SK-N-SH (cell line): ENCODE measurements around the gene JMJD7. TPM values are rescaled to one million over a fixed set of nuclear protein-coding genes. Genes with fewer than 3 reads are reported as not detected.

Source experiments
- CTCF ChIA-PET: fragments of 300-600, 350-600 bp; formaldehyde crosslinking; extraction: SDS; loops from one replicate; lab custom pipeline; 2021; lab: Yijun Ruan, JAX
- POLR2A ChIA-PET: fragments of 350-600 bp; sonication (Branson Sonifier 250); formaldehyde crosslinking; extraction: SDS; loops from one replicate; lab custom pipeline; 2020; ENCODE audit warnings: antibody characterized with exemption, inconsistent platforms; lab: Yijun Ruan, JAX
- DNase-seq: peaks from one replicate; pipeline ENCODE4 v3.0.0; 2012
- H2AFZ ChIP-seq: fragments of 200-600 bp; sonication (generic); 2 replicates; pipeline ENCODE4 v1.8.1; 2016; ENCODE audit warnings: antibody characterized with exemption, mild to moderate bottlenecking, low read depth
- H3F3A ChIP-seq: fragments of 200-600 bp; sonication (generic); replicated peaks from 2 replicates; pipeline ENCODE3; 2016; ENCODE audit warnings: antibody characterized with exemption, mild to moderate bottlenecking; ENCODE audit not compliant: insufficient read depth
- H3K27ac ChIP-seq, 2 experiments: fragments of 200-500 bp in 1 of 2; fragments of 200-600 bp in 1 of 2; sonication (Bioruptor generic) in 1 of 2; sonication (generic), shearing (Covaris generic) in 1 of 2; 2 replicates each; pipeline versions ENCODE4 v1.5.1 to v1.6.1; 2014 to 2016; ENCODE audit warnings: low read depth in 2 of 2, inconsistent platforms in 1 of 2, low read length in 1 of 2, mild to moderate bottlenecking in 1 of 2, mixed read lengths in 1 of 2
- H3K27me3 ChIP-seq: fragments of 200-600 bp; sonication (generic), shearing (Covaris generic); 2 replicates; pipeline ENCODE4 v1.6.1; 2016; ENCODE audit warnings: mixed run types; ENCODE audit not compliant: insufficient read depth
- H3K36me3 ChIP-seq, 2 experiments: fragments of 200-500 bp in 1 of 2; fragments of 200-600 bp in 1 of 2; sonication (Bioruptor generic) in 1 of 2; sonication (generic) in 1 of 2; replicated peaks in 1 of 2; 2 replicates each; pipeline versions ENCODE3 to v1.5.1; 2014 to 2016; ENCODE audit warnings: low read length in 1 of 2, mild to moderate bottlenecking in 1 of 2; ENCODE audit not compliant: insufficient read depth in 2 of 2, control insufficient read depth in 1 of 2
- H3K4me1 ChIP-seq, 2 experiments: fragments of 200-500 bp in 1 of 2; fragments of 200-600 bp in 1 of 2; sonication (Bioruptor generic) in 1 of 2; sonication (generic), shearing (Covaris generic) in 1 of 2; 2 replicates each; pipeline versions ENCODE4 v1.5.1 to v1.6.1; 2014 to 2016; ENCODE audit warnings: low read depth in 1 of 2, low read length in 1 of 2, mixed run types in 1 of 2; ENCODE audit not compliant: insufficient read depth in 2 of 2, control insufficient read depth in 1 of 2
- H3K4me2 ChIP-seq: fragments of 200-600 bp; sonication (generic), shearing (Covaris generic); 2 replicates; pipeline ENCODE4 v1.6.1; 2017; ENCODE audit warnings: mixed run types
- H3K4me3 ChIP-seq, 2 experiments: fragments of 200-500 bp in 1 of 2; fragments of 200-600 bp in 1 of 2; sonication (Bioruptor generic) in 1 of 2; sonication (generic), shearing (Covaris generic) in 1 of 2; 2 replicates each; pipeline versions ENCODE4 v1.5.1 to v1.8.1; 2014 to 2016; ENCODE audit warnings: low read depth in 2 of 2, inconsistent platforms in 1 of 2, low read length in 1 of 2, mild to moderate bottlenecking in 1 of 2, mixed read lengths in 1 of 2, moderate library complexity in 1 of 2
- H3K79me2 ChIP-seq: fragments of 200-600 bp; sonication (generic); 2 replicates; pipeline ENCODE4 v1.8.1; 2017; ENCODE audit warnings: mild to moderate bottlenecking; ENCODE audit not compliant: insufficient read depth
- H3K9ac ChIP-seq: fragments of 200-600 bp; sonication (generic); 2 replicates; pipeline ENCODE4 v1.6.1; 2017; ENCODE audit warnings: mixed run types
- H3K9me2 ChIP-seq: fragments of 200-600 bp; sonication (generic); 2 replicates; pipeline ENCODE4 v1.6.1; 2017; ENCODE audit warnings: mixed run types
- H3K9me3 ChIP-seq: fragments of 200-600 bp; sonication (generic); 2 replicates; pipeline ENCODE4 v1.6.1; 2017; ENCODE audit warnings: mixed run types, mild to moderate bottlenecking, moderate library complexity
- H4K20me1 ChIP-seq: fragments of 200-600 bp; sonication (generic); 2 replicates; pipeline ENCODE4 v1.6.1; 2017; ENCODE audit warnings: mild to moderate bottlenecking, mixed run types; ENCODE audit not compliant: insufficient read depth
- ELF1 ChIP-seq: IDR thresholded peaks from 2 replicates; pipeline ENCODE4 v1.4.0; 2012
- EZH2phosphoT487 ChIP-seq: fragments of 200-600 bp; sonication (generic); IDR thresholded peaks from 2 replicates; pipeline ENCODE4 v1.6.1; 2017; ENCODE audit warnings: low read depth, mixed run types, mild to moderate bottlenecking, antibody characterized with exemption, moderate library complexity, borderline replicate concordance
- FOXM1 ChIP-seq: IDR thresholded peaks from 2 replicates; pipeline ENCODE4 v1.4.0; 2012; ENCODE audit warnings: low read depth, mild to moderate bottlenecking
- GATA2 ChIP-seq: sonication (generic); formaldehyde crosslinking; IDR thresholded peaks from 2 replicates; pipeline ENCODE4 v1.5.0; 2020; ENCODE audit warnings: mild to moderate bottlenecking, missing genetic modification reagents
- NFIC ChIP-seq: IDR thresholded peaks from 2 replicates; pipeline ENCODE4 v1.4.0; 2012; ENCODE audit warnings: borderline replicate concordance
- NRF1 ChIP-seq: IDR thresholded peaks from 2 replicates; pipeline ENCODE4 v1.6.1; 2012; ENCODE audit warnings: low read depth, mild to moderate bottlenecking, low read length
- RAD21 ChIP-seq: IDR thresholded peaks from 2 replicates; pipeline ENCODE4 v1.6.1; 2012; ENCODE audit warnings: mild to moderate bottlenecking, low read length
- RCOR1 ChIP-seq: fragments of 150-350 bp; IDR thresholded peaks from 2 replicates; pipeline ENCODE4 v1.6.1; 2017; ENCODE audit warnings: antibody characterized with exemption, low read length
- SIN3A ChIP-seq: IDR thresholded peaks from 2 replicates; pipeline ENCODE4 v1.6.1; 2012; ENCODE audit warnings: low read depth, mild to moderate bottlenecking, low read length, moderate library complexity, borderline replicate concordance
- TCF12 ChIP-seq: IDR thresholded peaks from 2 replicates; pipeline ENCODE4 v1.4.0; 2012
- WGBS: methylation state at CpG from one replicate; pipeline ENCODE4 v1.1.6; 2017; ENCODE audit warnings: low lambda C conversion rate; 5-methylcytosine and 5-hydroxymethylcytosine counted together
- polyA plus RNA-seq, 3 experiments: library from polyadenylated mRNA; depleted of rRNA; stranded (reverse); fragments of >200 nt; gene quantifications; 2 replicates each; pipeline ENCODE4 v1.2.3, GENCODE V29; 2012
- TF ChIP-seq, protein P1 (sequence below): fragments of 150-350 bp; IDR thresholded peaks from 2 replicates; pipeline ENCODE4 v1.6.1; 2016; ENCODE audit warnings: mild to moderate bottlenecking, low read depth, low read length
- TF ChIP-seq, protein P2 (sequence below): fragments of 150-350 bp; IDR thresholded peaks from 2 replicates; pipeline ENCODE4 v1.6.1; 2017; ENCODE audit warnings: antibody characterized with exemption, low read length, low read depth, borderline replicate concordance
- TF ChIP-seq, protein P3 (sequence below): IDR thresholded peaks from 2 replicates; pipeline ENCODE4 v1.6.1; 2012; ENCODE audit warnings: mild to moderate bottlenecking, low read depth, low read length, moderate library complexity

Gene JMJD7
- polyA plus RNA-seq, 1 of the 3 experiments (the other 2 are of a cell fraction): 6.5 TPM

DNA sequence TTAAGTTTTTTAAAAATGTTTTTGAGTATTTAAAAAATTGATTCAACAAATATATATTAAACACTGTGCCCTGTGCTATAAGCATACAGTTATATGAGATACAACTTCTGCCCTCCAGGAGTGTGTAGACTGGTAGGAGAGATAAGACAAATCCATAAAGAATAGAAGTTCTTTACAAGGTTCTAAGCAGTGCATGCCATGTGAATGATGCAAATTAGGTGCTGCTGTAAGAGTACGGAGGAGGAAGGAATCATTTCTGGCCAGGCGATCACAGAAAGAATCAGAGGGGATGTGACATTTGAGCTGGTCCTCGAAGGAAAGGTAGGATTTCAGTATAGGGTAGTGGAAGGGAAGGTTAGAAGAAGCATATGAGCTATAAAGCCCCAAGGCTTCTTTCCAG, 39.6 kb upstream of the JMJD7 start:
- H3K9me2 ChIP-seq: no peaks in the 10 kb centered on the region
- no peaks in the 10 kb centered on the region for H4K20me1 ChIP-seq
- ChIA-PET CTCF (interaction anchor here (1.1 to 1.6 kb wide), 3 partner anchors 15 to 322 kb away, joined by 4 to 9 read pairs (median 5); no protein-coding TSS in a partner anchor), POLR2A (no interaction called here)
- no peaks in the 10 kb centered on the region for H3K27me3 ChIP-seq
- H3K79me2 ChIP-seq: peaks cover 66% of the 10 kb centered on the region
- H2AFZ ChIP-seq: no peak overlapping the region
- H3K4me2 ChIP-seq: no peak overlapping the region
- WGBS: 94% methylated on average over 3 of the region's 3 CpGs
- peaks cover 14 to 32% of the 10 kb centered on the region in 2 experiments; a peak in 3 of 4 replicates for H3K4me1 ChIP-seq
- no peaks in the 10 kb centered on the region for H3K36me3 ChIP-seq
- H3K4me3 ChIP-seq: no peak overlapping the region
- H3K9me3 ChIP-seq: no peaks in the 10 kb centered on the region
- no peak overlapping the region for H3K9ac ChIP-seq
- no peaks in the 10 kb centered on the region for H3F3A ChIP-seq
- H3K27ac ChIP-seq: no peak overlapping the region
- TF ChIP-seq EZH2phosphoT487: no peak
- TF ChIP-seq RCOR1: no peak
- no peak for TF ChIP-seq GATA2 (CRISPR knock-in tag)
- TF ChIP-seq, protein P1, sequence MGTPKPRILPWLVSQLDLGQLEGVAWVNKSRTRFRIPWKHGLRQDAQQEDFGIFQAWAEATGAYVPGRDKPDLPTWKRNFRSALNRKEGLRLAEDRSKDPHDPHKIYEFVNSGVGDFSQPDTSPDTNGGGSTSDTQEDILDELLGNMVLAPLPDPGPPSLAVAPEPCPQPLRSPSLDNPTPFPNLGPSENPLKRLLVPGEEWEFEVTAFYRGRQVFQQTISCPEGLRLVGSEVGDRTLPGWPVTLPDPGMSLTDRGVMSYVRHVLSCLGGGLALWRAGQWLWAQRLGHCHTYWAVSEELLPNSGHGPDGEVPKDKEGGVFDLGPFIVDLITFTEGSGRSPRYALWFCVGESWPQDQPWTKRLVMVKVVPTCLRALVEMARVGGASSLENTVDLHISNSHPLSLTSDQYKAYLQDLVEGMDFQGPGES: no peak
- no peak for TF ChIP-seq RAD21
- TF ChIP-seq, protein P2, sequence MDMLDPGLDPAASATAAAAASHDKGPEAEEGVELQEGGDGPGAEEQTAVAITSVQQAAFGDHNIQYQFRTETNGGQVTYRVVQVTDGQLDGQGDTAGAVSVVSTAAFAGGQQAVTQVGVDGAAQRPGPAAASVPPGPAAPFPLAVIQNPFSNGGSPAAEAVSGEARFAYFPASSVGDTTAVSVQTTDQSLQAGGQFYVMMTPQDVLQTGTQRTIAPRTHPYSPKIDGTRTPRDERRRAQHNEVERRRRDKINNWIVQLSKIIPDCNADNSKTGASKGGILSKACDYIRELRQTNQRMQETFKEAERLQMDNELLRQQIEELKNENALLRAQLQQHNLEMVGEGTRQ: no peak
- TF ChIP-seq NFIC: no peak
- TF ChIP-seq TCF12: no peak
- TF ChIP-seq ELF1: no peak
- TF ChIP-seq, protein P3, sequence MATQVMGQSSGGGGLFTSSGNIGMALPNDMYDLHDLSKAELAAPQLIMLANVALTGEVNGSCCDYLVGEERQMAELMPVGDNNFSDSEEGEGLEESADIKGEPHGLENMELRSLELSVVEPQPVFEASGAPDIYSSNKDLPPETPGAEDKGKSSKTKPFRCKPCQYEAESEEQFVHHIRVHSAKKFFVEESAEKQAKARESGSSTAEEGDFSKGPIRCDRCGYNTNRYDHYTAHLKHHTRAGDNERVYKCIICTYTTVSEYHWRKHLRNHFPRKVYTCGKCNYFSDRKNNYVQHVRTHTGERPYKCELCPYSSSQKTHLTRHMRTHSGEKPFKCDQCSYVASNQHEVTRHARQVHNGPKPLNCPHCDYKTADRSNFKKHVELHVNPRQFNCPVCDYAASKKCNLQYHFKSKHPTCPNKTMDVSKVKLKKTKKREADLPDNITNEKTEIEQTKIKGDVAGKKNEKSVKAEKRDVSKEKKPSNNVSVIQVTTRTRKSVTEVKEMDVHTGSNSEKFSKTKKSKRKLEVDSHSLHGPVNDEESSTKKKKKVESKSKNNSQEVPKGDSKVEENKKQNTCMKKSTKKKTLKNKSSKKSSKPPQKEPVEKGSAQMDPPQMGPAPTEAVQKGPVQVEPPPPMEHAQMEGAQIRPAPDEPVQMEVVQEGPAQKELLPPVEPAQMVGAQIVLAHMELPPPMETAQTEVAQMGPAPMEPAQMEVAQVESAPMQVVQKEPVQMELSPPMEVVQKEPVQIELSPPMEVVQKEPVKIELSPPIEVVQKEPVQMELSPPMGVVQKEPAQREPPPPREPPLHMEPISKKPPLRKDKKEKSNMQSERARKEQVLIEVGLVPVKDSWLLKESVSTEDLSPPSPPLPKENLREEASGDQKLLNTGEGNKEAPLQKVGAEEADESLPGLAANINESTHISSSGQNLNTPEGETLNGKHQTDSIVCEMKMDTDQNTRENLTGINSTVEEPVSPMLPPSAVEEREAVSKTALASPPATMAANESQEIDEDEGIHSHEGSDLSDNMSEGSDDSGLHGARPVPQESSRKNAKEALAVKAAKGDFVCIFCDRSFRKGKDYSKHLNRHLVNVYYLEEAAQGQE: no peak
- TF ChIP-seq NRF1: no peak
- no peak for TF ChIP-seq FOXM1
- TF ChIP-seq SIN3A: no peak
- DNase-seq: no peak
